ENCODE results near the gene CUL5.

Gene CUL5

Small RNAs within 50 kb of the gene (small RNA-seq; reads per million reads assigned to genes)
- 0 reads per million in 2 experiments for gene RF00019
